K562 (cell line): ENCODE measurements around the gene LHX5.

ENCODE experiments used
- CTCF ChIP-seq, 3 experiments: IDR thresholded peaks in 2 of 3; conservative IDR thresholded peaks in 1 of 3; 2 replicates each; pipeline ENCODE4 v1.5.1; 2011 to 2012; ENCODE audit warnings: low read length in 3 of 3, mild to moderate bottlenecking in 3 of 3, control low read depth in 2 of 3, improper control_type of control experiment in 1 of 3, inconsistent platforms in 1 of 3, low read depth in 1 of 3, mixed read lengths in 1 of 3, moderate library complexity in 1 of 3; ENCODE audit not compliant: insufficient read depth in 2 of 3
- ELK1 ChIP-seq: sonication (generic); formaldehyde crosslinking; IDR thresholded peaks from 2 replicates; pipeline ENCODE4 v1.8.1; 2022; ENCODE audit warnings: missing genetic modification reagents
- NR2C2 ChIP-seq, 2 experiments: fragments of 200-800 bp in 1 of 2; sonication (Bioruptor generic) in 1 of 2; sonication (generic) in 1 of 2; formaldehyde crosslinking in 1 of 2; IDR thresholded peaks; 2 replicates each; pipeline versions ENCODE4 v1.6.1 to v1.8.0; 2016 to 2022; ENCODE audit warnings: mild to moderate bottlenecking in 1 of 2, missing compliant biosample characterization in 1 of 2, missing genetic modification characterization in 1 of 2, missing genetic modification reagents in 1 of 2
- ZC3H11A ChIP-seq: IDR thresholded peaks from 2 replicates; pipeline ENCODE4 v1.6.1; 2012; ENCODE audit warnings: low read depth, low read length, improper control_type of control experiment
- ZNF589 ChIP-seq: fragments of 200-800 bp; sonication (Bioruptor generic); IDR thresholded peaks from 2 replicates; pipeline ENCODE4 v1.6.1; 2016; ENCODE audit warnings: low read depth, missing genetic modification characterization, missing compliant biosample characterization

- TF ChIP-seq CTCF (IDR thresholded peaks at IDR 0.05 in 2 of 3, conservative IDR thresholded peaks at IDR 0.05 in 1 of 3; ENCODE audit: insufficient read depth in 2 of 3, low read depth in 1 of 3, low read length in 3 of 3) (no peak), ZNF589 (CRISPR knock-in tag) (no peak), ELK1 (CRISPR knock-in tag) (no peak), NR2C2 (CRISPR knock-in tag; IDR thresholded peaks at IDR 0.05) (no peak), NR2C2 (tag; IDR thresholded peaks at IDR 0.05) (no peak), ZC3H11A (no peak)
Observed at GRCh38 chr12:113497693-113498092, 26.0 kb upstream of the LHX5 start.
